GM12864 (cell line): ENCODE results near the gene NHEJ1.

Source experiments
- DNase-seq: peaks from one replicate; pipeline ENCODE4 v3.0.0-alpha.2; 2011; ENCODE audit warnings: low read depth
- H3K4me3 ChIP-seq: 2 replicates; pipeline ENCODE4 v1.5.1; 2011; ENCODE audit warnings: mild to moderate bottlenecking, low read depth, low read length, control low read depth
- CTCF ChIP-seq: IDR thresholded peaks from 2 replicates; pipeline ENCODE4 v1.5.1; 2011; ENCODE audit warnings: low read depth, mild to moderate bottlenecking, moderate library complexity, low read length, control low read depth, inconsistent platforms; ENCODE audit errors: missing control alignments

The NHEJ1 gene

GRCh38 chr2:219099329-219099728 lies 61.3 kb downstream of the NHEJ1 start:
- TF ChIP-seq CTCF, result no peak
- no peak for DNase-seq
- H3K4me3 ChIP-seq, result no peak overlapping the region

- no peak for DNase-seq
- TF ChIP-seq CTCF, result no peak
- H3K4me3 ChIP-seq, result no peak overlapping the region
Measured at GRCh38 chr2:219095406-219095935, 65.1 kb downstream of the NHEJ1 start.

- H3K4me3 ChIP-seq, result no peak overlapping the region
- no peak for DNase-seq
- TF ChIP-seq CTCF, result no peak
Measured at GRCh38 chr2:219094171-219094570, 66.4 kb downstream of the NHEJ1 start.

GRCh38 chr2:219090436-219091299 lies 69.9 kb downstream of the NHEJ1 start:
- DNase-seq, result no peak

GRCh38 chr2:219089330-219089729 lies 71.3 kb downstream of the NHEJ1 start:
- no peak overlapping the region for H3K4me3 ChIP-seq
- no peak for TF ChIP-seq CTCF
- DNase-seq, result no peak

More at GRCh38 chr2:219090436-219091299, 69.9 kb downstream of the NHEJ1 start:
- no peak for TF ChIP-seq CTCF
- no peak overlapping the region for H3K4me3 ChIP-seq

- no peak for TF ChIP-seq CTCF
- no peak overlapping the region for H3K4me3 ChIP-seq
- no peak for DNase-seq
Measured at GRCh38 chr2:219087848-219088247, 72.8 kb downstream of the NHEJ1 start.
